Measurements from ENCODE around the gene HAP1.

DNA sequence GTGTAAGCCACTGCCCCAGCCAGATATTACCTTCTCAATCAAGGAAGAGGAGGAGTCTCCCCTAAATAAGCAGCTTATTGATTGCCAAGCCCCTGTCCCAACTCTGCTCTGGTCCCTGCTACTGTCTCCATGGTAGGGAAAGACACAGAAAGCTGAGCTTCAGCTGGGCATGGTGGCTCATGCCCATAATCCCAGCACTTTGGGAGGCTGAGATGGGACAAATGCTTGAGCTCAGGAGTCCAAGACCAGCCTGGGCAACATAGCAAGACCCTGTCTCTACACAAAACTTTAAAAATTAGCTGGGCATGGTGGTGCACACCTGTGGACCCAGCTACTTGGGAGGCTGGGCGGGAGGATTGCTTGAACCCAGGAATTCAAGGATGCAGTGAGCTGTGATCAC, 45.5 kb upstream of the HAP1 start:
- TF ChIP-seq CTCF (IDR thresholded peaks at IDR 0.05) = no peak
- no peak for TF ChIP-seq POLR2A (IDR thresholded peaks at IDR 0.05)
